Parathyroid adenoma (tissue), 2 donors: ENCODE data around the gene DHRS4L2.
"Not testable (repeated sequence)": the region's sequence is repeated elsewhere in the genome, so short reads cannot be mapped to it uniquely, and the experiment has no call there.

Experiments
- H2AFZ ChIP-seq: fragments of 300-600 bp; sonication (generic); one replicate; pipeline ENCODE4 v1.7.0; 2017; ENCODE audit warnings: antibody characterized with exemption, mild to moderate bottlenecking
- H3K27ac ChIP-seq: fragments of 300-600 bp; sonication (generic); one replicate; pipeline ENCODE4 v1.7.0; 2017
- H3K27me3 ChIP-seq: fragments of 300-600 bp; sonication (generic); one replicate; pipeline ENCODE4 v1.7.0; 2017; ENCODE audit warnings: low read length; ENCODE audit not compliant: control insufficient read depth, insufficient read depth
- H3K36me3 ChIP-seq: fragments of 300-600 bp; sonication (generic); one replicate; pipeline ENCODE4 v1.7.0; 2017; ENCODE audit warnings: low read length; ENCODE audit not compliant: control insufficient read depth, insufficient read depth
- H3K4me1 ChIP-seq: fragments of 300-600 bp; sonication (generic); one replicate; pipeline ENCODE4 v1.7.0; 2017; ENCODE audit warnings: control low read depth
- H3K4me2 ChIP-seq: fragments of 300-600 bp; sonication (generic); one replicate; pipeline ENCODE4 v1.7.0; 2017; ENCODE audit warnings: low read length
- H3K4me3 ChIP-seq: fragments of 300-600 bp; sonication (generic); one replicate; pipeline ENCODE4 v1.7.0; 2017; ENCODE audit warnings: low read depth, low read length
- H3K79me2 ChIP-seq: fragments of 300-600 bp; sonication (generic); one replicate; pipeline ENCODE4 v1.7.0; 2017; ENCODE audit warnings: control low read depth
- H3K9ac ChIP-seq: fragments of 300-600 bp; sonication (generic); one replicate; pipeline ENCODE4 v1.7.0; 2017; ENCODE audit warnings: mild to moderate bottlenecking
- H3K9me3 ChIP-seq: fragments of 300-600 bp; sonication (generic); one replicate; pipeline ENCODE4 v1.7.0; 2017; ENCODE audit warnings: low read length; ENCODE audit not compliant: control insufficient read depth
- TF ChIP-seq, protein P1 (sequence below): fragments of 300-600 bp; sonication (generic); IDR thresholded peaks from one replicate; pipeline ENCODE4 v1.7.0; 2017; ENCODE audit warnings: antibody characterized with exemption, mild to moderate bottlenecking
- donor health status: primary hyperparathyroidism.

DHRS4L2 gene

DNA sequence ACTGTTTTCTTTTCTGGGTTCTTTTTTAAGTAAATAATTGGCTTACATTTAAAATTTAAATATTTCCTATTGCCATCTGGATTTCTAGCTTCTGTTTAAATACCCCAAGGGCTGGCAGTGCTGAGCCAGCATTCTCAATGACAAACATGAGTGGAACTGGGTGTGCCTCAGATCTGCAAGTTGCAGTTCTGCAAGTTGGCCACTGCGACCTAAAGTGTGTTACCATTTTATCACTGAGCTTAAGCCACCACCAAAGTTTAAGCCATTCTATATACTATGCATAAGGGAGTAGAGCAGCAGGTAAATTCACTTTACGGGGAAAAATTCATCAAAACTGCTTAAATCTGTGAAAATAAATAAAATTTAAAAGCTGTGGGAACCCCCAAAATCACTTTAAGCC lies 11.5 kb upstream of the DHRS4L2 start:
- not testable (repeated sequence) for H3K79me2 ChIP-seq, H3K27me3 ChIP-seq, H3K36me3 ChIP-seq, H3K9me3 ChIP-seq, H3K4me1 ChIP-seq, H3K4me2 ChIP-seq, H3K4me3 ChIP-seq, H3K9ac ChIP-seq, H3K27ac ChIP-seq, H2AFZ ChIP-seq
- TF ChIP-seq, protein P1, sequence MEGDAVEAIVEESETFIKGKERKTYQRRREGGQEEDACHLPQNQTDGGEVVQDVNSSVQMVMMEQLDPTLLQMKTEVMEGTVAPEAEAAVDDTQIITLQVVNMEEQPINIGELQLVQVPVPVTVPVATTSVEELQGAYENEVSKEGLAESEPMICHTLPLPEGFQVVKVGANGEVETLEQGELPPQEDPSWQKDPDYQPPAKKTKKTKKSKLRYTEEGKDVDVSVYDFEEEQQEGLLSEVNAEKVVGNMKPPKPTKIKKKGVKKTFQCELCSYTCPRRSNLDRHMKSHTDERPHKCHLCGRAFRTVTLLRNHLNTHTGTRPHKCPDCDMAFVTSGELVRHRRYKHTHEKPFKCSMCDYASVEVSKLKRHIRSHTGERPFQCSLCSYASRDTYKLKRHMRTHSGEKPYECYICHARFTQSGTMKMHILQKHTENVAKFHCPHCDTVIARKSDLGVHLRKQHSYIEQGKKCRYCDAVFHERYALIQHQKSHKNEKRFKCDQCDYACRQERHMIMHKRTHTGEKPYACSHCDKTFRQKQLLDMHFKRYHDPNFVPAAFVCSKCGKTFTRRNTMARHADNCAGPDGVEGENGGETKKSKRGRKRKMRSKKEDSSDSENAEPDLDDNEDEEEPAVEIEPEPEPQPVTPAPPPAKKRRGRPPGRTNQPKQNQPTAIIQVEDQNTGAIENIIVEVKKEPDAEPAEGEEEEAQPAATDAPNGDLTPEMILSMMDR = peak; percentile 35

DNA sequence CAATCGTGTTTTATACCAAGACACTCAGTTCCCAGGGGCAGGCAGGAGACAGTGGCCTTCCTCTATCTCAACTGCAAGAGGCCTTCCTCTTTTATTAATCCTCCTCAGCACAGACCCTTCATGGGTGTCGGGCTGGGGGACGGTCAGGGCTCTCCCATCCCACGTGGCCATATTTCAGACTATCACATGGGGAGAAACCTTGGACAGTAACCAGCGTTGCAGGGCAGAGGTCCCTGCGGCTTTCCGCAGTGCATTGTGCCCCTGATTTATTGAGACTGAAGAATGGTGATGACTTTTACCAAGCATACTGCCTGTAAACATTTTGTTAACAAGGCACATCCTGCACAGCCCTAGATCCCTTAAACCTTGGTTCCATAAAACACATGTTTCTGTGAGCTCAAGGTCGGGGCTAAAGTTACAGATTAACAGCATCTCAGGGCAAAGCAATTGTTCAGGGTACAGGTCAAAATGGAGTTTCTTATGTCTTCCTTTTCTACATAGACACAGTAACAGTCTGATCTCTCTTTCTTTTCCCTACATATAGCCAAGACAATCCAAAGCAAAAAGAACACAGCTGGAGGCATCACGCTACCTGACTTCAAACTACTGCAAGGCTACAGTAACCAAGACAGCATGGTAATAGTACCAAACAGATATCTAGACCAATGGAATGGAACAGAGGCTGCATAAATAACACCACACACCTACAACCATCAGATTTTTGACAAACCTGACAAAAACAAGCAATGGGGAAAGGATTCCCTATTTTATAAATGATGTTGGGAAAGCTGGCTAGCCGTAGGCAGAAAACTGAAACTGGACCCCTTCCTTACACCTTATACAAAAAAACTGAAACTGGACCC lies 6.5 kb upstream of the DHRS4L2 start:
- H3K36me3 ChIP-seq, H3K79me2 ChIP-seq, H2AFZ ChIP-seq, H3K9ac ChIP-seq, H3K9me3 ChIP-seq, H3K4me3 ChIP-seq, H3K27ac ChIP-seq, H3K4me2 ChIP-seq, H3K4me1 ChIP-seq, H3K27me3 ChIP-seq: not testable (repeated sequence)

DNA sequence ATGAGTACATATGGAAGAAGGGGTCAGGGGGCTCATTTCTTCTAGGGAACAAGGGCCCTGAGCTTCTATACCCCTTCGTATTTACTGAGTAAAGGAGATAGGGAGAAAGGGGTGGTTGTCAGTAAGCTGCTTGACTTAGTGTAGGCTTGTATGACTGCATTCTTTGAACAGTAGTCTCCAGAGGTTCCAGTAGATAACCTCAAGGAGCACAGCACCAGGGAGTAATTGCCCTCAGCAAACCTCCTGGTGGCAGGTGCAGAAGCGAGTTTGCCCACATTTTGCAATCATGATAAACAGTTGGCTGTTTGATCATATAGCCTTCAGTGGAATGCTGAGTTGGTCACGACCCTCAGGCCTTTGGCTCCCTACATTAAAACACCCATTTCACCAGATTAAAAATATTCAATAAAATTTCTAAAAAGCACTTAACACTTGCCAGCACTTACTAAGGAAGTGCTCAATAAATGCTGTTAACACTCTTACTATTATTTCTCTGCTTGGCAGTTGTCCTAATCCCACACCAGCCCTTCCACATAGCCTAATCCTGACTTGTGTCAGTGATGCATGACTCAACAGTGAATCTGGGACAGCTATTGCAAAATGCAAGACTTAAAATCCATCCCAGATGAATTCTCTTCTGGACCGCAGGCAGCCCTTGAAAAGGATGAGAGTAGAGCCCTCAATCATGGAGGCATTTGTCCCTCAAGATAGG lies 3.7 kb upstream of the DHRS4L2 start:
- no peaks in the 10 kb centered on the region for H3K79me2 ChIP-seq
- H2AFZ ChIP-seq = no peak overlapping the region
- no peaks in the 10 kb centered on the region for H3K27me3 ChIP-seq
- H3K4me3 ChIP-seq = no peak overlapping the region
- TF ChIP-seq, protein P1 = no peak
- H3K4me2 ChIP-seq = no peak overlapping the region
- H3K4me1 ChIP-seq = peaks cover 8% of the 10 kb centered on the region
- no peaks in the 10 kb centered on the region for H3K36me3 ChIP-seq
- no peak overlapping the region for H3K27ac ChIP-seq
- no peak overlapping the region for H3K9ac ChIP-seq
- H3K9me3 ChIP-seq = no peaks in the 10 kb centered on the region

DNA sequence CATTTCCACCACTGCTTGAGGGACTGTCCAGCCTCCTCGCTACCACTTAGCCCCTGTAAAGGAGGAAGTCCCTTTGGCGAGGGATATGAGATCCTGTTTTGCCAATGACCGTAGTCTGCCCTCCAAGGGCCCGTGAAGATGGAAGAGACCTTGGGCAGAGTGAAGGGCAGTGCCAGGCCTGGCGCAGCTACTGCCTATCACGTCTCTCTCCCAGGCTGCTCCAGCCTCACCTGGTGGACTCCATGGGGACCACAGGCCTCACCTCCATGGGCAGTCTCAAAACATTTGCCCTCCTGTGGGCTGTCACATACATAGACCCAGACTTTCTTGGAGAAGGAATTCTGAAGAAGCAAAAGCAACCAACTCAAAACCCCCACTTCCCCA lies 514 bp upstream of the DHRS4L2 start:
- not testable (repeated sequence) for H3K9ac ChIP-seq, H3K4me1 ChIP-seq, H3K9me3 ChIP-seq, H3K4me3 ChIP-seq, H3K27me3 ChIP-seq, H3K36me3 ChIP-seq, H3K79me2 ChIP-seq
- Histone ChIP-seq H2AFZ (peak overlapping the region; percentile 93), H3K4me2 (peak overlapping the region; percentile 60), H3K27ac (peak overlapping the region; percentile 93)

DNA sequence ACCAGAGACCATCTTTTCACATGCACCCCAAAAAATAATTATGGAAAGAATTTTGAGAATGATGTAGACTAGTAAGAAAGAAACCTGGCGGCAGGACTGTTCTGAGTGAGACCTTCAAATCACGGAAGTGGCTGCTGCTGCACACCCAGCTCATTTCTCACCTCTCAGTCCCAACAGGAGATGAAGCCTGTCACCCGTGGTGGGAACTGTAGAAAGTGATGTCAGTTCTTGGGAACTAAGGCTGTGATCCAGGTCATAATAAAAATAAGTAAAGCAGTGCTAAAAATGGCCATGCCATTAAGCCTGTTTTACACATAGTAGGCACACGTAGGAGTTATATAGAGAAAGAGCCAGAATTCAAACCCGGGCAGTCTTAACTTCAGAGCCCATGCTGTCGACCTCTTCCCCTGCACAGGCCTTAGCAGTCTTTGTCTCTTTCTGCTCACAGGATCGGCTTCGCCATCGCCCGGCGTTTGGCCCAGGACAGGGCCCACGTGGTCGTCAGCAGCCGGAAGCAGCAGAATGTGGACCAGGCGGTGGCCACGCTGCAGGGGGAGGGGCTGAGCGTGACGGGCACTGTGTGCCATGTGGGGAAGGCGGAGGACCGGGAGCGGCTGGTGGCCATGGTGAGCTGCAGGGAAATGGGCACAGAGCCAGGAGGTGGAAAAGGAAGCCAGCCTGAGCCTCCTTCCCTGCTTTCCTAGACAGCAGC lies 1.2 kb downstream of the DHRS4L2 start:
- H3K27ac ChIP-seq = peak overlapping the region; percentile 93
- not testable (repeated sequence) for H3K9ac ChIP-seq, H3K4me3 ChIP-seq

DNA sequence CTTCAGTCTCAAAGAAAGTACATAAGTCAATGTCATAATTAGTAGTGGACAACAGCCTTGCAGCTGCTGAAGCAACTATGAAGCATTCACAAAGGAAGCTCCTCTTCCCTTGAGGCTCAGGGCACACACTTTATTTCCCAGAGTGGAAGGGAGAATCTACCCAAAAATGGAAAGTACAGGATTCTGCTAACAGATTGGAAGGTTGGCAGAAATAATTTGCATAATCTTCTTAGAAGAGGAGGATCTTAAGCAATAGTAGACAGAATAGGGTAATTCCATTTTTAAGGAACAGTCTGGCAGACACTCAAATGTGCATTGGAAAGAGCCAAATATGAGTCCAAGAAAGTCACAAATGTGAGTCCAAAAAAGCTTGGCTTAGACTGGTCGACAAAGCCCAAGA lies 2.2 kb downstream of the DHRS4L2 start:
- not testable (repeated sequence) for H3K9ac ChIP-seq, H2AFZ ChIP-seq, H3K9me3 ChIP-seq, H3K79me2 ChIP-seq, H3K4me3 ChIP-seq, H3K27ac ChIP-seq, H3K4me1 ChIP-seq, H3K4me2 ChIP-seq, H3K27me3 ChIP-seq, H3K36me3 ChIP-seq

More for the DNA sequence above, 1.2 kb downstream of the DHRS4L2 start:
- H3K36me3 ChIP-seq, H3K4me2 ChIP-seq, H3K79me2 ChIP-seq, H3K27me3 ChIP-seq, H3K9me3 ChIP-seq, H3K4me1 ChIP-seq, H2AFZ ChIP-seq: not testable (repeated sequence)

DNA sequence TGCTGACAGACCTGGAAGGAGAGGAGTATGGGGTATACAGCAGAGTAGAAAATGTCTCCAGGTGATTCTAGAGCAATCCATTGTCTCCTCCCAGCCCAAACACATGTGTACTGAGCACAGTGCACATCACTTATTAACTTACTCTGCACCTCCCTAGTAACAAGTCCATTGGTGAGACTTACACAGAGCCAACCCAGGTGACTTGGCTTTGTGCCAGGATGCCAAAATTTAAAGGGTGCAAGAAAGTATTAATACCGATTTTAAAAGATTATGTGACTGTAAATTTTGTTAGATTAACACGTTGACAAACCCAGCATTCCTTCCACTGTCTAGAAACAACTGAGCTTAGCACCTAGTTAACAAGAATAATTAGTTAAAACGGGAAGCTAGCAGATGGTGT lies 4.3 kb downstream of the DHRS4L2 start:
- not testable (repeated sequence) for H3K9me3 ChIP-seq, H3K4me1 ChIP-seq, H3K4me3 ChIP-seq, H3K36me3 ChIP-seq, H3K79me2 ChIP-seq, H3K27me3 ChIP-seq, H3K4me2 ChIP-seq, H3K27ac ChIP-seq, H2AFZ ChIP-seq, H3K9ac ChIP-seq

DNA sequence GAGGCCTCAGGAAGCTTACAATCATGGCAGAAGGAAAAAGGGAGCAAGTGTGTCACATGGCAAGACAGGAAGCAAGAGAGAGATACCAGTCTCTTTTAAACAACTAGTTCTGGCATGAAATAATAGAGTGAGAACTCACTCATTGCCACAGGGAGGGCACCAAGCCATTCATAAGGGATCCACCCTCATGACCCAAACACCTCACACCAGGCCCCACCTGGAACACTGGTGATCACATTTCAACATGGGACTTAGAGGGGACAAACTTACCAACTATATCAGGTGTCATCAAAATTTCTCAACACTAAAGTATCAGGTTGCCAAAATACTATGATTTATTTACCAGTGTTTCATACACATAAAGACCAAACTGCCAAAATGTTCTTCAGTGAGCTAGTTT lies 7.3 kb downstream of the DHRS4L2 start:
- H3K36me3 ChIP-seq, H3K4me3 ChIP-seq: not testable (repeated sequence)

DNA sequence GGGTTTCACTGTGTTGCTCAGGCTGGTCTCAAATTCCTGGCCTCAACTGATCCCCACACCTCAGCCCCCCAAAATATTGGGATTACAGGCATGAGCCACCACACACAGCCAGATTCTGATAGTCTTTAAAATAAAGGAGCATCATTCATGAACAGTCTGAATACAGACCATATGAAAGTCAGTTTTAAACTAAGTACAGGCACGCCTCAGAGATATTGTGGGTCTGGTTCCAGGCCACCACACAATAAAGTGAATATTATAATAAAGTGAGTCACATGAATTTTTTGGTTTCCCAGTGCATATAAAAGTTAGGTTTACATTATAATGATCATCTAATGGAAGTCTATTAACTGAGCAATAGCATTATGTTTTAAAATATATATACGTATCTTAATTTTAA lies 8.1 kb downstream of the DHRS4L2 start:
- not testable (repeated sequence) for H3K79me2 ChIP-seq, H3K4me1 ChIP-seq, H3K36me3 ChIP-seq, H3K4me2 ChIP-seq, H3K27ac ChIP-seq, H3K27me3 ChIP-seq, H2AFZ ChIP-seq, H3K9me3 ChIP-seq, H3K9ac ChIP-seq, H3K4me3 ChIP-seq

More for the DNA sequence above, 7.3 kb downstream of the DHRS4L2 start:
- not testable (repeated sequence) for H3K27ac ChIP-seq, H3K4me1 ChIP-seq, H2AFZ ChIP-seq, H3K9ac ChIP-seq, H3K27me3 ChIP-seq, H3K4me2 ChIP-seq, H3K9me3 ChIP-seq, H3K79me2 ChIP-seq
